H1 (cell line): ENCODE data around the gene FRMD4B. TPM values are rescaled to one million over a fixed set of nuclear protein-coding genes. Genes with fewer than 3 reads are reported as not detected.

Experiments used
- BCL11A ChIP-seq, 2 experiments: IDR thresholded peaks; one replicate each; pipeline ENCODE4 v1.6.1; 2011; ENCODE audit warnings: low read depth in 2 of 2, low read length in 2 of 2, mild to moderate bottlenecking in 2 of 2
- CHD7 ChIP-seq: fragments of 300-600 bp; sonication (generic); IDR thresholded peaks from 2 replicates; pipeline ENCODE4 v1.7.1; 2012; ENCODE audit warnings: low read length, moderate library complexity, mild to moderate bottlenecking, inconsistent platforms; ENCODE audit not compliant: insufficient replicate concordance
- CTBP2 ChIP-seq: IDR thresholded peaks from 2 replicates; pipeline ENCODE4 v1.7.0; 2011; ENCODE audit warnings: borderline replicate concordance, mild to moderate bottlenecking, moderate library complexity, mixed read lengths, low read length; ENCODE audit not compliant: insufficient read depth, insufficient read length
- RAD21 ChIP-seq, 2 experiments: IDR thresholded peaks in 1 of 2; conservative IDR thresholded peaks in 1 of 2; 2 replicates each; pipeline ENCODE4 v1.6.1; 2011; ENCODE audit warnings: low read depth in 2 of 2, low read length in 2 of 2, improper control_type of control experiment in 1 of 2, inconsistent platforms in 1 of 2, mild to moderate bottlenecking in 1 of 2, moderate library complexity in 1 of 2
- SAP30 ChIP-seq: fragments of 300-600 bp; sonication (generic); IDR thresholded peaks from 2 replicates; pipeline ENCODE4 v1.7.1; 2012; ENCODE audit warnings: low read length, moderate library complexity, mild to moderate bottlenecking, inconsistent platforms; ENCODE audit not compliant: insufficient read depth, insufficient replicate concordance
- polyA plus RNA-seq, 7 experiments: library from polyadenylated mRNA; depleted of rRNA in 3 of 7; stranded (reverse) in 5 of 7; unstranded in 2 of 7; fragments of >200 nt in 5 of 7; fragments of 200-250 nt in 2 of 7; gene quantifications; 1 replicate in 5 of 7; 2 replicates in 1 of 7; 4 replicates in 1 of 7; pipeline versions ENCODE4 v1.2.1 to v1.2.3, GENCODE V29; 2011 to 2013; ENCODE audit warnings: missing spikeins in 2 of 7, mixed read lengths in 2 of 7
- total RNA-seq: library from RNA; stranded (reverse); fragmentation: NEBNext Ultra II Directional; extraction: Animal tissue kit (Norgen Biotek cat#: 25700); gene quantifications from 2 replicates; pipeline ENCODE4 v1.2.1, GENCODE V29; 2021

FRMD4B gene
- total and polyA plus RNA-seq, 2 of the 8 experiments (the other 6 are each of a cell fraction or from before 2014, with no cell fraction given): 2.7 to 7.2 TPM

- no peak for TF ChIP-seq CHD7
- TF ChIP-seq CTBP2: no peak
- no peak for TF ChIP-seq SAP30
- no peak for TF ChIP-seq BCL11A (IDR thresholded peaks at IDR 0.05; ENCODE audit: low read depth in 2 of 2, low read length in 2 of 2)
- no peak for TF ChIP-seq RAD21 (IDR thresholded peaks at IDR 0.05 in 1 of 2, conservative IDR thresholded peaks at IDR 0.05 in 1 of 2; ENCODE audit: low read depth in 2 of 2, low read length in 2 of 2)
Measured at GRCh38 chr3:69325151-69325550, 60.7 kb downstream of the FRMD4B start (continued).
